GM12875 (cell line): ENCODE data around the gene HOXB7.

ENCODE experiments used
- H3K4me3 ChIP-seq: one replicate; pipeline ENCODE4 v1.5.1; 2011; ENCODE audit warnings: low read depth, low read length, control low read depth
- TF ChIP-seq, protein P1 (sequence below): IDR thresholded peaks from 2 replicates; pipeline ENCODE4 v1.5.1; 2011; ENCODE audit warnings: low read depth, mild to moderate bottlenecking, control low read depth, inconsistent platforms, low read length, moderate library complexity, borderline replicate concordance; ENCODE audit not compliant: insufficient read depth

Gene HOXB7

DNA sequence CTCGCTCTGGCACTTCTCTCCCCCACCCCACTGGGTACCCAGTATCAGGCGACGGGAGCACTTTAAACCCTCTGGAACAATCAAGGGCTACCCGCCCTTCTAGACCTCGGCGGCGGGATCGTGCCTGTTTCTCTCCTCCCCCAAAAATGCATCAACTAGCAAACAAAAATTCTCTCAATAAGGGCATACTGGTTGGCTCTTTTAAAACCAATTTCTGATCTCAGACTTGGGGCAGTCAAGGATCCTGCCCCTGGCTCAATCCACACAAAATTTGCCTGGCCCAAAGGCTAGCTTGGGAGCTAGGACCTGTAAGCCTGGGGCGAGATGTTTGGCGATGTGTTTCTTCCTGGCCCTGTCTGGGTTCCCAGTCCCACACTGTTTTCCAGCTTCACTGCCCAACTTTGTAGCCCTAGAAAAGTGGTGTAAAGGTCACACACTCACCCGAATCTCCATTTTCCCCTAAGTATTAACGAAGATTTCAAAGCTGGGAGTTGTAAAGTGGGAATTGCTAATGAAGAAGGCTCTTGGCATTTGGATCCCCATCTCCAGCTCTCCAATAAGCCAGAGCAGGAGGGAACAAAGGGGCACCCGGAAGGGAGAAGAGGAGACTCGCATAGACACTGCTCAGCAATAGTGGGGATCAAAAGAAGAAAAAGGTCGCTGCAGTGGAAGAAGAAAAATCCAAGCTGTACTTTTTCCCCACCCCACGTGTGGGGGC, 51.5 kb downstream of the HOXB7 start:
- no peak overlapping the region for H3K4me3 ChIP-seq
- TF ChIP-seq, protein P1, sequence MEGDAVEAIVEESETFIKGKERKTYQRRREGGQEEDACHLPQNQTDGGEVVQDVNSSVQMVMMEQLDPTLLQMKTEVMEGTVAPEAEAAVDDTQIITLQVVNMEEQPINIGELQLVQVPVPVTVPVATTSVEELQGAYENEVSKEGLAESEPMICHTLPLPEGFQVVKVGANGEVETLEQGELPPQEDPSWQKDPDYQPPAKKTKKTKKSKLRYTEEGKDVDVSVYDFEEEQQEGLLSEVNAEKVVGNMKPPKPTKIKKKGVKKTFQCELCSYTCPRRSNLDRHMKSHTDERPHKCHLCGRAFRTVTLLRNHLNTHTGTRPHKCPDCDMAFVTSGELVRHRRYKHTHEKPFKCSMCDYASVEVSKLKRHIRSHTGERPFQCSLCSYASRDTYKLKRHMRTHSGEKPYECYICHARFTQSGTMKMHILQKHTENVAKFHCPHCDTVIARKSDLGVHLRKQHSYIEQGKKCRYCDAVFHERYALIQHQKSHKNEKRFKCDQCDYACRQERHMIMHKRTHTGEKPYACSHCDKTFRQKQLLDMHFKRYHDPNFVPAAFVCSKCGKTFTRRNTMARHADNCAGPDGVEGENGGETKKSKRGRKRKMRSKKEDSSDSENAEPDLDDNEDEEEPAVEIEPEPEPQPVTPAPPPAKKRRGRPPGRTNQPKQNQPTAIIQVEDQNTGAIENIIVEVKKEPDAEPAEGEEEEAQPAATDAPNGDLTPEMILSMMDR = no peak

DNA sequence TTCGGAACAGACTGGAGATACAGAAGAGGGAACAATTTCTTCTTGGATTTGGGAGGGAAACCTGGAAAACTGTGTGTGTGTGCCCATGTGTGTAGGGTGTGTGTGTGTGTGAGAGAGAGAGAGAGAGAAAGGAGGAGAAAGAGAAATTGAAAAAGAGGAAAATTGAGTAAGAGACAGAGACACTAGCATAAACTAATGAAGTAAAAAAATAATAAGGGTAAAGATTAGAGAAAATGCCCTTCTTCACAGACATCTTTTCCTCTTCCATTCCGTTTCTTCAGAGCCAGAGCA, 52.0 kb downstream of the HOXB7 start:
- TF ChIP-seq, protein P1 = no peak
- H3K4me3 ChIP-seq = no peak overlapping the region

DNA sequence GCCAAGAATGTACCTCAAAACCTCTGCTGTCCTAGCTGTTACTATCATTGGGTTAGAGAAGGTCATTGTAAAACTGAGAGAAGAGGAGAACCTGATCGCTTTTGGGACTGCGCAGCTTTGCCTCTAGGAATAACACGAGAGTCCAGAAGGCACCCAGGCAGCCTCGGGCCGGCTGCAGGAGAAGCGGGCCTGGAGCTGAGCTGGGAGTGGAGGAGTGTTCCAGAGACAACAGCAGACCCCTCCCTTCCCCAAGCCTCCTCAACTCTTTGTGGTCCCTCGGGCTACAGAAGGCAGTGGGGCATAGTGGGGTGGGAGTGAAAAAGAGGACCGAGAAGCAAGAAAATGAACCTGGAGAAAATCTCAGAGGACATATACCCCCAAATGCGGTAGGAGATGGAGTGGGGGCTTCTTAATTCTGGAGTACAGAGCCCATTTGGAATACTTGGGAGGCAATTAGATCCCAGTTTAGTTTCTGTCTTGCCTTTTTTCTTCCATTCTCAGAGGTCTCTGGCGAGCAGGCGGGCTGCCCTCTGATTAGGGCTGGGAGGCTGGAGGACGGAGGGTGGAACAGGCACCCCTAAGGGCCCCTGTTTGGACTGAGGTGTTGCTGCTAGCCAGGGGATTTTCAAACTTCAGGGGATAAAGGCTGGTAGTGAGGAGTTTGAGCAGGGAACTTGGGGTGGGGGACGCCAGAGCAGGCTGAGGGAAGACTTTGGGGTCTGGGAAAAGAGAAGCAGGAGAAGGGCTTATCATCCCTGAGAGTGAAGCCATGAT, 52.6 kb downstream of the HOXB7 start:
- H3K4me3 ChIP-seq = no peak overlapping the region
- TF ChIP-seq, protein P1 = no peak
